ENCODE results near the gene NHLH2. TPM values are rescaled to one million over a fixed set of nuclear protein-coding genes. Genes with fewer than 3 reads are reported as not detected.
A peak's percentile ranks its signal among the peaks of the same experiment; 100 is the strongest.

Gene NHLH2
- total RNA-seq, 2 experiments from 2014 or later, result not detected

DNA sequence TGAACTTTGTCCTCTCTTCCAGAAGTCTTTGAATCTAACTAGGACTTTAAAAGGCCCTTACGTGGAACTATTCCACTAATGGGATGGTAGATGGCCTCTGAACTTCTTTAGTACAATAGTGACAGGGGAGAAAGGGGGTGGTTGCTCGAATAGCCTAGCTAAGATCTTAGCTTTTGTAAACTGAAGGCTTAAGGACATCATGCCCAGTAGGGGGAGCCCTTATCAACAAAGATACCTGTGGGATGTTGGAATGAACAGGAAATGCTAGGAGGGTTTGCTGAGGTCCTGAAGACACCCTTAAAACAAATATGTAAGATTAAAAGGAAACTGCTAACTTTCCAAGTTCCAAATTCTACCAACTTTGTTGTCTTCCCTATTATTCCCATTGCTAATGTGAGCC, 33.2 kb downstream of the NHLH2 start:
- no peaks in the 10 kb centered on the region for H3K9me3 Mint-ChIP-seq

DNA sequence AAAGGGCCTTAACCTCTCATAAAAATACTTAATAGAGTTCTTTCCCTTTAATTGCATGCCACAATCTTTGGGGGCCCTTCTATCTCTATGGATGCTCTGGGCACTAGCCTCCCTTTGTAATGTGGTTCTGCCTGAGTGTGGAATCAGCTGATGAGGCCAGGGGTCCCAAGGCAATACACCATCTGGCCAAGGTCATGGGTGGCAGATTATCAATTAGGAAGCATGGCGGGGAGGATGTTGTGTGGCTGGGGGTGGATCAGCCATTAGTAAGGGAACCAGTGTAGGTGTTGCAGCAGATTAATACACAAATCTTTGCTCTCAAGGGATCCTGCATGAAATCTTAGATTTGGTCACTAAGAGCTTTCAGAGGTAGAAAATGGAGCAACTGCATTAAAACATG, 35.3 kb downstream of the NHLH2 start:
- Mint-ChIP-seq H3K27me3 (peaks cover 18% of the 10 kb centered on the region), H3K9me3 (no peaks in the 10 kb centered on the region), H3K36me3 (ENCODE audit: low read depth) (no peaks in the 10 kb centered on the region), H3K4me3 (no peak overlapping the region), H3K27ac (no peak overlapping the region), H3K4me1 (no peaks in the 10 kb centered on the region)
- POLR2A ChIA-PET, result no interaction called here
- CTCF ChIA-PET, result interaction anchor here (1.7 kb wide), 1 partner anchor 215 kb away, joined by 9 read pairs; no protein-coding TSS in a partner anchor
- DNase-seq, result no peak

More for the DNA sequence above, 33.2 kb downstream of the NHLH2 start:
- H3K4me3 Mint-ChIP-seq, result no peak overlapping the region
- no peaks in the 10 kb centered on the region for H3K36me3 Mint-ChIP-seq (ENCODE audit: low read depth)
- CTCF ChIA-PET, result interaction anchor here (0.8 to 2.4 kb wide), 4 partner anchors 170 to 213 kb away, joined by 3 to 16 read pairs (median 8); no protein-coding TSS in a partner anchor
- POLR2A ChIA-PET, result no interaction called here
- peaks cover 18% of the 10 kb centered on the region for H3K27me3 Mint-ChIP-seq
- peak; percentile 28 for DNase-seq
- no peak overlapping the region for H3K27ac Mint-ChIP-seq
- H3K4me1 Mint-ChIP-seq, result no peaks in the 10 kb centered on the region

- Mint-ChIP-seq H3K4me1 (no peaks in the 10 kb centered on the region), H3K27me3 (peaks cover 19% of the 10 kb centered on the region), H3K4me3 (no peak overlapping the region), H3K36me3 (ENCODE audit: low read depth) (no peaks in the 10 kb centered on the region), H3K9me3 (no peaks in the 10 kb centered on the region), H3K27ac (no peak overlapping the region)
- ChIA-PET CTCF (interaction anchor here (1.3 kb wide), 1 partner anchor 218 kb away, joined by 3 read pairs; no protein-coding TSS in a partner anchor), POLR2A (no interaction called here)
- no peak for DNase-seq
Measured at GRCh38 chr1:115802416-115802815, 38.5 kb downstream of the NHLH2 start.

- Mint-ChIP-seq H3K27me3 (peaks cover 25% of the 10 kb centered on the region), H3K27ac (no peak overlapping the region), H3K4me3 (no peak overlapping the region), H3K9me3 (no peaks in the 10 kb centered on the region), H3K4me1 (no peaks in the 10 kb centered on the region), H3K36me3 (ENCODE audit: low read depth) (no peaks in the 10 kb centered on the region)
- ChIA-PET CTCF (no interaction called here), POLR2A (no interaction called here)
- DNase-seq, result no peak
Measured at GRCh38 chr1:115797486-115797885, 43.4 kb downstream of the NHLH2 start.

DNA sequence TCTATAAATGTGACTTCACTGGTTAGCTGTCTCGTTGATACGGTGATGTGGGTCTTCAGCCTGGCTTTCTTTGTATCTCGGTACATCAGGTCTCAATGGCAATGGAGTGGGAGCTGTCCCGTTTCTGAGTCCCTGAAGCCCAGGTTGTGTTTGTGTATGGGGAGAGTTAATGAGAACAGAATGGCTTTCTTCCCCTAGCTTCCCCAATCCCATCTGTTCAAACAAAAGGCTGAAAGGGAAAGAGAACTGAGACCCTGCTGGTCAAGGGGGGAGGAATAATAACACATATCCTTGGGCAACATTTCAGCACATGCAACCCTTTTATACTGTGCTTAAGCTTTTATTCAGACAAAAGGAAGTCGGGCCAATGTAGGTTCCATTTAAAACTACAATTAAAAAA, 44.0 kb downstream of the NHLH2 start:
- Mint-ChIP-seq H3K36me3 (ENCODE audit: low read depth) (no peaks in the 10 kb centered on the region), H3K4me1 (no peaks in the 10 kb centered on the region), H3K27me3 (peaks cover 27% of the 10 kb centered on the region), H3K27ac (no peak overlapping the region), H3K9me3 (no peaks in the 10 kb centered on the region), H3K4me3 (no peak overlapping the region)
- ChIA-PET POLR2A (no interaction called here), CTCF (no interaction called here)
- no peak for DNase-seq

GRCh38 chr1:115796036-115796435, 44.9 kb downstream of the NHLH2 start:
- POLR2A ChIA-PET, result no interaction called here
- no peak for DNase-seq
- no peak overlapping the region for H3K27ac Mint-ChIP-seq
- no peaks in the 10 kb centered on the region for H3K9me3 Mint-ChIP-seq
- H3K4me3 Mint-ChIP-seq, result no peak overlapping the region
- H3K4me1 Mint-ChIP-seq, result no peaks in the 10 kb centered on the region
- CTCF ChIA-PET, result no interaction called here
- no peaks in the 10 kb centered on the region for H3K36me3 Mint-ChIP-seq (ENCODE audit: low read depth)
- peaks cover 27% of the 10 kb centered on the region for H3K27me3 Mint-ChIP-seq

DNA sequence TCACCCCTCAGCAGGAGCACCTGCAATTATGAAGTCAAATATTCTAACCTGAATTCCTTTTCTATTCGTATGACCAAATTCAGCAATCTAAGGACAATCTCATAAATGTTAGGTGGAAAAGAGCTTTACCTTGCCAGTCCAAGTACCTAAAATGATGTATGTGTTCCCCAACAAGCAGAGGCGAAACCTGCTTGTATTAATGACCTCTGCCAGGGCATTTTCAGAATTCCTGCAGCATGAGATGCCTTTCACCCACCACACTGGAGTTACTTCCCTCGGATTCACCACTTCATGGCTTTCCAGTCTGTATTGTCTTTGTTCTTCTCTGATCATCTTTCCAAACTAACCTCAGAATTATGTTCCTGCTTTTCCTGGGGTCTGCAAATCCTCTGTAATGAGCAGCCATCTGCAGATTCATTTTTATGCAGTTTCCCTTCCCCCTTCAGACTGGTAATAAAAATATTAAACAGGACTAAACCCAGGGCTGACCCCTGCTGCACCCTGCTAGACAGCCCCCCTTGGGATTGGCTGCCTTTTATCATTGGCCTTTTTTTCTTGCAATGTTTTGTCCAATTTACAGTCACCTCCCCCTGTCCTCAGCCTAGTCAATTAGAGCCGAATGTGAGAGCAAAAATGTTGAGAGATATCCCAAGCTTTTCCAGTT, 45.8 kb downstream of the NHLH2 start:
- ChIA-PET CTCF (no interaction called here), POLR2A (no interaction called here)
- Mint-ChIP-seq H3K4me3 (no peak overlapping the region), H3K36me3 (ENCODE audit: low read depth) (no peaks in the 10 kb centered on the region), H3K27me3 (peaks cover 29% of the 10 kb centered on the region), H3K27ac (no peak overlapping the region), H3K9me3 (no peaks in the 10 kb centered on the region), H3K4me1 (no peaks in the 10 kb centered on the region)
- no peak for DNase-seq

DNA sequence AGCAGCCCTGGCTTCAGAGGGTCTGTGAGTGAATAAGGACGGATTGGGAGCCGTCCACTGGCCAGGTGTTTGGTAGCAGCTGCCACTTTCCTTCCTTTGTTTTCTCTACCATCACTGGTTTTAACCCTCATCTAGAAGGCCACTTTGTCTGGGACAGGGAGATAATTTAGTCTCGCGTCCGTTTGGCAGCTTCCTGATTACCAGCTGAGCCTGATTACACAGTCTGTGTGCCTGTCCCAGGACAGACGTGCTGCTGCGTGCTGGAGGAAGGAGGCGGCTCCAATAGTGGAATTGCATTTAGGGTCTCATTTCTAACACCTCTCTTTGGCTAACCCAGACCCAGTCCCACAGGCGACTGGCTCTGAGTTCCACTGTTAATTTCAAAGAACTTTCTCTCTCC, 47.8 kb downstream of the NHLH2 start:
- Mint-ChIP-seq H3K4me3 (no peak overlapping the region), H3K36me3 (ENCODE audit: low read depth) (no peaks in the 10 kb centered on the region), H3K27ac (no peak overlapping the region), H3K4me1 (no peaks in the 10 kb centered on the region), H3K9me3 (no peaks in the 10 kb centered on the region), H3K27me3 (peaks cover 28% of the 10 kb centered on the region)
- POLR2A ChIA-PET, result no interaction called here
- no peak for DNase-seq
- CTCF ChIA-PET, result no interaction called here

DNA sequence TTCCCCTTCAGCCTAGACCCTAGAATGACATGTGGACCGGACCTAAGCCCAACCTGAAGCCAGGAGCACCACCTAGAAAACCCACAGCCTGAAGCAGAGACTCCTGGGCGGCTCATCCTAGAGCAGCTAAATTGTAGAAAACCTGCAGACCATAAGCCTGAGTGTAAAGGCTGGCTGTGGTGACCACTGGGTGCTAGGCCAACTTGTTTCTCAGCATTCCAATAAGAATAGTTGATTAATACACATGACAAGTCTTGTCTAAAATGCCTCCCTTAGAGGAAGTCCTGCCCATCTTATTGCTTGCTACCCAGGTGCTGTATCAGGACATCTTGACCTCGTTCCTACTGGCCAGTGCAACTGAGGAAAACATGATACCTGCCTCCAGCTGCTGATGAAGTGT, 49.1 kb downstream of the NHLH2 start:
- ChIA-PET CTCF (no interaction called here), POLR2A (no interaction called here)
- no peaks in the 10 kb centered on the region for H3K4me1 Mint-ChIP-seq
- no peaks in the 10 kb centered on the region for H3K9me3 Mint-ChIP-seq
- no peaks in the 10 kb centered on the region for H3K36me3 Mint-ChIP-seq (ENCODE audit: low read depth)
- H3K4me3 Mint-ChIP-seq, result no peak overlapping the region
- H3K27me3 Mint-ChIP-seq, result peaks cover 25% of the 10 kb centered on the region
- DNase-seq, result no peak
- no peak overlapping the region for H3K27ac Mint-ChIP-seq

DNA sequence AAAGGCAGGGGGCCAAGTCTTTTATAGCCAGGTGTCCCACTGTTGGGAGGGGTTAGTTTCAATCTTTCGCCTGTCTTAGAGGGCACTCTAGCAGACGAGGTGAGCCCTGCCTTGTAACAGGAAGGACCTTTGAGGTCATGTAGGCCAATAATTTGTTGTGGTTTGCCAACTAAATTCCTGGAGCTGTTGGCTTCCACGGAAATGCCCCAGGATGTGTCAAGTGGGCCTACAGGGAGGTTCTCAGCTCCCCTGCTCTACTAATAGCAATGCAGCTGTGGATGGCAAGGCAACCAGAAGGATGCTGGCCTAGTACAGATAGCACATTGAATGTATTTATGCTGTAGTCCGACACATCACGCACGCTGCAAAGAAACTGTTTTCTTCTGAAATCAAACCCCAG, 50.1 kb downstream of the NHLH2 start:
- CTCF ChIA-PET, result no interaction called here
- Mint-ChIP-seq H3K4me1 (no peaks in the 10 kb centered on the region), H3K36me3 (ENCODE audit: low read depth) (no peaks in the 10 kb centered on the region), H3K4me3 (no peak overlapping the region), H3K9me3 (no peaks in the 10 kb centered on the region), H3K27me3 (peaks cover 27% of the 10 kb centered on the region), H3K27ac (no peak overlapping the region)
- DNase-seq, result no peak
- POLR2A ChIA-PET, result no interaction called here

DNA sequence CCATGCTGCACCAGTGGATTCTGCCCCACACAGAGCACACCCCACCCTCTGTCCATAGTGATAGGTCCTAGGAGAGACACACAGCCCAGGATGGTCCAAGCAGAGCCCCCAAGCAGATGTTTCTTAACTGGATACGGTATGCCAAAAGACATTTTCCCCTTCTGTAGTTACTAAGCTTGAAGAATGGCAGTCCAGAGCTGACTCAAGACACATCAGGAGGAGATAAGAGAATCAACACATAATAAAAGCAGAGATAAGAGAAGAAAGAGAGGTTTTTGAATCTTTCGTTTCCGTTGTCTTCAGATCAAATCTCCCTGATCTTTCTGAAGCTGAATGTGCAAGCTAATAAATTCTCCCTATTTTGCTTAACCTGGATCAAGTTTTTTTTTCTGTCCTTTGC, 50.6 kb downstream of the NHLH2 start:
- H3K4me3 Mint-ChIP-seq, result no peak overlapping the region
- H3K4me1 Mint-ChIP-seq, result no peaks in the 10 kb centered on the region
- DNase-seq, result no peak
- H3K36me3 Mint-ChIP-seq (ENCODE audit: low read depth), result no peaks in the 10 kb centered on the region
- peaks cover 26% of the 10 kb centered on the region for H3K27me3 Mint-ChIP-seq
- H3K9me3 Mint-ChIP-seq, result no peaks in the 10 kb centered on the region
- ChIA-PET POLR2A (no interaction called here), CTCF (no interaction called here)
- no peak overlapping the region for H3K27ac Mint-ChIP-seq

Other genes with a start within 250 kb of the NHLH2 start
- gene VANGL1, start 199.2 kb downstream of the NHLH2 start, total RNA-seq, result 10 to 100 TPM; 17.5 to 17.7 TPM
- not detected for gene CASQ2, start 72.4 kb downstream of the NHLH2 start, total RNA-seq
- 1 to 10 TPM; 1.2 to 1.3 TPM for gene SLC22A15, start 135.4 kb upstream of the NHLH2 start, total RNA-seq

All from activated CD4-positive, alpha-beta memory T cell treated with anti-CD3 and anti-CD28 coated beads, Interleukin-2, amount 10 ng/mL, durations not matched to agents 7 days and 5 days (primary cell).